A673 (cell line): Measurements from ENCODE around the gene CWC15.

Experiments
- CTCF ChIP-seq: fragments of 300-800, 200-600 bp; sonication (generic); conservative IDR thresholded peaks from 2 replicates; pipeline ENCODE4 v1.5.1; 2017; ENCODE audit warnings: low read depth, mild to moderate bottlenecking, antibody characterized with exemption, low read length, moderate library complexity, mixed read lengths
- EZH2 ChIP-seq: fragments of 200-600 bp; sonication (generic); IDR thresholded peaks from 2 replicates; pipeline ENCODE4 v1.6.1; 2017; ENCODE audit warnings: borderline replicate concordance, low read depth, mild to moderate bottlenecking, mixed read lengths, antibody characterized with exemption, low read length; ENCODE audit not compliant: poor library complexity, severe bottlenecking

DNA sequence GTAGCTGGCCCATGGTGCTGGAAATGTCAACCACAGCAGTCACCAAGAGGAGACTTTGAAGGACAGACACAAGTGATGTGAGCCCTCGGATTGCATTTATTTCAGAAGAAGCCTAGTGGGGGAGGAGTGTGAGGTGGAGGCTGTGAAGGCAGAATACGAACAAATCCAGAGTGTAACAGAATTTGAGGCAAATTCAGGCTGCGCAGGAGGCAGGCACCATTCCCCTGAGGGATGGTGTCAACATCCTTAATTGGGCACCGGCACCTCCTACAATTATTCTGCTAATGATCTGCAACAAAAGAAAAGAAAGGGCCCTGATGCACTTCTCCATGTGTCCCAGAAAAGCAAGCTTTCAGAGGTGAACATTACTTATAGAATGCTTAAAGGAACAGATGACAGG is 32.2 kb downstream of the CWC15 start:
- no peak for TF ChIP-seq CTCF
- TF ChIP-seq EZH2 = no peak
